ENCODE measurements around the gene SLC11A2.

SLC11A2 gene

DNA sequence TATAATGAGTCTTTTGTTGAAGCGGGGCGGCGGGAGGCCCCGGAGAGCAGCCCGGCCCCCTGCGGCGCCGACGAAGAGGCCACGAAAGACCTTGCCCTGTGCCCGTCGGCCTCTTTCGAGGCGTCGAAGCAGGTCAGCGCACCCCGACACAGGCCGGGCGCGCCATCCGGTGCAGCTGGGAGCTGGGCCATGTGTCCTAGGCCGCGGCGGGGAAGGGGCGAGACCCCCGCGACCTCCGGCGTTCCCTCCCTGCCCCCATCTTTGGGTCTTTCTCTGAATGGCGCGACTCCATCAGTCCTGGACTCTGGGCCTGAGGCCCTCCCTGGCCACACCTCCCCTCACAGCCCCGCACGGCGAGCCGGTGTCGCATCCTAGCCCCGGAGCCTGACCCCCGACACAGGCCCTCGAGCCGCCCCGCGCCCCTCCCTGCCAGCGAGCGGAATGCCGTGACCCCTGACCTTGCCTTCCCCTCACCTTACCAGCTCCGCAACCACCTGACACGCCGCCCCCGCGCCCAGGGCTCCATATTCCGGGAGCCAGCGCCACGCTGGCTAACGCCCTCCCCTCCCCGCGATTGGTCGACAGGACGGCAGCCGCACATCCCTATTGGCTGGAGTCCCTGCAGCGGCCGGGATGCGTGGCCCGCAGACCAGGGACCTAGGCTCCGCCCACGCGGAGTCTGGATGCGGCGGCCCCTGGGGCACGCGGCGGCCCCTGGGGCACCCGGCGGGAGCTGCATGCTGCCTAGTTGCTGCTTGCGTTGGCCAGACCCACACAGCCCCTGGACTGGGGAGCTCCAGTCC, at the start of gene SLC11A2:
TSS of gene SLC11A2 (minus strand) at position 549 of the 803 bp plus-strand sequence. CDS start 15,656 bp downstream, outside the sequence.
- FAIRE-seq (peak; percentile 87), DNase-seq (ENCODE audit: insufficient read length, low spot score) (peak; percentile 96)

DNA sequence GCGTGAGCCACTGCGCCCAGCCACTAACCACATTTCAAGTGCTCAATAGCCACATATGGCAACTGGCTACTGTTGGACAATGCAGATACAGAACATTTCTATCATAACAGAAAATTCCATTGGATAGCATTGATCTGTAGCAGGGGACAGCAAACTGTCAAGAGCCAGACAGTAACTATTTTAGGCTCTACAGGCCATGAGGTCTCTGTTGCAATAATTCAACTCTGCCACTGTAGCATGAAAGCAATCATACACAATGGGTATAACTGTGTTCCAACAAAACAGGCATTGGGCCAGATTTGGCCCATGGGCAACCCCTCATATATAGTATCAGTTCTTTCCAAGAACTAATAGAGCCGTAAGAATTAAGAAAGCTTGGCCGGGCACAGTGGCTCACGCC, 49.2 kb upstream of the SLC11A2 start:
- FAIRE-seq (no peak), DNase-seq (ENCODE audit: insufficient read length, low spot score) (no peak)

DNA sequence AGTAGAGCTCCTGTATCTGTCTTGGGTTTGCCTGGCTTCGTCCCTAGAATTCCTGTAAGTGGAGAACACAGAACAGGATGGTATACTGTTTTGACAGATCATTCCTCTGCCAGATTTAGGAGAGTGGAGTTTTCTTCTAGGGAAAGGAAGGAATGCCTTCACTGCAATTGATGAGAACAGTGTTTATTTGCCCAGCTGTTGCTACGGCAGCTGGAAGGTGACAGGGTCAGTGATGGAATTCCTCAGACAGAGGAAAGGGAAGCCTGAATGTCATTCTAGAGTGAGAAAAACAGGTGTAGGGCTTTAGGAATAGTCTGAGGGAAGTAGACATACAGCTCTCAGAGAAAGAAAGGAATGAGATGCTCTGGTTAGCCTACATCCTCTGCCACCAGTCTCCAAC, 45.5 kb upstream of the SLC11A2 start:
- no peak for FAIRE-seq
- no peak for DNase-seq (ENCODE audit: insufficient read length, low spot score)

DNA sequence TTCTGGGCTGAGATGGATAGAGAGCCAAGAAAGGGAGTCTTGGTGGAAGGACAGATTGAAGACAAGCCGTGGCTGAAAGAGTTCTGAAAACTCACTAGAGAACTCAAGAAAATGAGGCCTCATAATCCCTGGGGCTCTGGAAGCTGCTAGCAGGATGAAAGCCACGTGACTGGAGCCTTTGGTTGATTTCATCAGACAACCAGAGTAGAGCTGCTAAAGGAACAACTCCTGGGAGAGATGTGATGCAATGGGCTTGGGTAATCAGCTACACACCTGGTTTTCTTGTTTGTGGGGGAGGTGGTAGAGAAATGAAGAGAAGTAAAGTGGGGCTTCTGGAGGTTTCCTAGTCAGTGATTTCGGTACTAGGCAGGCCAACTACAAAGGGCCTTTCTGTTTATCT, 43.8 kb upstream of the SLC11A2 start:
- FAIRE-seq, result no peak
- DNase-seq (ENCODE audit: insufficient read length, low spot score), result no peak

DNA sequence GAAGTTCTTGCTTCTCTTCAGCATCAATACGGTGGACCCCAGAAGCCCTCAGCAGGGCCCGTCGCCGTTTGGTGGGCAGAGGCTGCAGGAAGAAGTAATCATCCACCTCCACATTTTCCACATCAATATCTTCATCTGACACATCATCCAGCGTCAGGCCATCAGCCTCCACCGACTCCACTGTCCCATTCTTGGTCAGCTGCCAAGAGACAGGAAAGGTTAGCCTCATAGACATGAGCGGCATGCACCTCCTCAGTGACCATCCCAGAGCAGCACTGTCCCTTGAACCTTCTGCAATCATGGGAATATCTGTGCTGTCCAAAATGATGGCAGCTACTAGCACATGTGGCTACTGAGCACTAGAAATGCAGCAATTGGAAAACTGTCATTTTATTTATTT, 41.6 kb upstream of the SLC11A2 start:
- DNase-seq (ENCODE audit: insufficient read length, low spot score) (no peak), FAIRE-seq (no peak)

DNA sequence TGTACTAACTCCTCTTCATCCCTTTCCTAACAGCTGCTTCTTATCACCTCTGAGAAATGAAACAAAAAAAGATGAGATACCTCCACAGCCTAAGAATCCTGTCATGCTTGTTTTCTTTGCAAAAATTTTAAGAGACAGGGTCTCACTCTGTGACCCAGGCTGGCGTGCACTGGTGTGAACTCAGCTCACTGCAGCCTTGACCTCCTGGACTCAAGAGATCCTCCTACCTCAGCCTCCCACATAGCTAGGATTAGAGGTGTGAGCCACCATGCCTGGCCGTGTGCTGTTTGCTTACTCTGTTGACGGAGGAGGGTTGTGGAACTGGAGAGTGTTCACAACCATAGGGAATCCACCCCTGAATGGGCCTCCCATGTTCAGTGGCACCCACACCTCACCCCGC, 41.0 kb upstream of the SLC11A2 start:
- FAIRE-seq (peak; percentile 23), DNase-seq (ENCODE audit: insufficient read length, low spot score) (no peak)

- no peak for FAIRE-seq
Measured at GRCh38 chr12:51065530-51065929, 39.3 kb upstream of the SLC11A2 start.

DNA sequence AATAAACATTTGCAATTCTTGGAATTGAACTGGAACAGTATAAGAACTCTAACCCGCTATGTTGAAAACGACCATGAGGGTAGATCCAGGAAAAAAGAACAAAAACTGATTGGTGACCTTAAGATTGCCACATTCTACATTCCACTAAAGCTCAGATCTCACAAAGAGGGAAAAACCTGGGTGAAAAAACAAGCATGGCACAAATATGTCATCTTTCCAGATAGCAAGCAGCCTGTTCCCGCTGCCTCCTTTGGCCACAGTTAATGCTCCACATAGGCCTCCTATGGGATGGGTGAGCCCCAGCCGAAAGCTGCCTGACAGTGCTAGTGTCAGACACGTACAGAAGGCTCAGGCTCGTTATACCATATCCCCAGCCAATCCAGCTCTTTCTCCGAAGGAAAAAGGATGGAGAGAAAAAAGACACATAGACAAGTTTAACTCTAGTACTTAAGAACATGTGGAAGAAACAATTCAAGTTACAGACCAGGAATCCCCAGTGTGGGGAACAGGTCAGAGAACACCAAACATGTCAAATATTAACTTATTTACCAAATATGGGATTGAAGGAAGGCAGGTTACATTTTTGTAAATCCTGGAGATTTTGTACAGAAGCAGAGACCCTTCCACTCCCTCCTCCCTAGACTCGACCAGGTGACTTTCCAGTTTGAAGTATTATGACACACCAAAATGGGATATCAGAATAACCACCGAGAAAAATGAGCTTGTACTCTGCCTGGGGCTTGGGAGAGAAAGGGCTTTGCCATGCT, 36.6 kb upstream of the SLC11A2 start:
- FAIRE-seq (no peak), DNase-seq (ENCODE audit: insufficient read length, low spot score) (no peak)

More at GRCh38 chr12:51065530-51065929, 39.3 kb upstream of the SLC11A2 start:
- no peak for DNase-seq (ENCODE audit: insufficient read length, low spot score)

DNA sequence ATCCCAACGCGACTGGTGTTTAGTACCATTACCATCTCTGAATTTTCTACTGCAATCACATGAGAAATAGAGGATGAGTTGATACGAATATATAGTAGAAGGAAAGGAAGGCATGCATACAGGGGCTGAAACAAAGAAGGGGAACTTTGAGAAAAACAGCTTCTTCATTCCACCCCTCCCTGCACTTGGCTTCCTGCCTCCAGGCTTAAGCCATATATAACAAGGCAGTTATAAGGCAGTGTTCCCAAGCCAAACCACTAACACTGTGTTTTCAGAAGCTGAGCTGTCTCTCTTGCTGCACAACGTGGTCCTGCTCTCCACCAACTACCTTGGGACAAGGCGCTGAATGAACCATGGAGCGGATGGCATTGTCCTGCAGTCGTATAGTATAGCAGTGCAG, 32.9 kb upstream of the SLC11A2 start:
- DNase-seq (ENCODE audit: insufficient read length, low spot score) (no peak), FAIRE-seq (no peak)

DNA sequence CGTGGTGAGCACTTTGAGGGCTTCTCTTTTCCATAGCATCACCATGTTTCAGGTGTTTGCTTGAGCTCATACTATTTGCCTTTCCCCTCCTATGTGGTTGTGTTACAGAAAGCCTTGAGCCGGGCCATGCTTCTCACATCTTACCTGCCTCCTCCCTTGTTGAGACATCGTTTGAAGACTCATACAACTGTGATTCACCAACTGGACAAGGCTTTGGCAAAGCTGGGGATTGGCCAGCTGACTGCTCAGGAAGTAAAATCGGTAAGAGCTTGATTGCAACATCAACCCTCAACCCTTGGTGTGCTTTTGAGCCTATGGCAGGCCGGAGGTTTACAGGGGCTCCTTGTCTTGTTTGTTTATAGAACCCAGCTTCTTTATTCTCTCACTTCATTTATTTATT, 30.1 kb upstream of the SLC11A2 start:
- FAIRE-seq (no peak), DNase-seq (ENCODE audit: insufficient read length, low spot score) (no peak)

- DNase-seq (ENCODE audit: insufficient read length, low spot score), result no peak
- FAIRE-seq, result no peak
Measured at GRCh38 chr12:51055060-51055459, 28.9 kb upstream of the SLC11A2 start.

DNA sequence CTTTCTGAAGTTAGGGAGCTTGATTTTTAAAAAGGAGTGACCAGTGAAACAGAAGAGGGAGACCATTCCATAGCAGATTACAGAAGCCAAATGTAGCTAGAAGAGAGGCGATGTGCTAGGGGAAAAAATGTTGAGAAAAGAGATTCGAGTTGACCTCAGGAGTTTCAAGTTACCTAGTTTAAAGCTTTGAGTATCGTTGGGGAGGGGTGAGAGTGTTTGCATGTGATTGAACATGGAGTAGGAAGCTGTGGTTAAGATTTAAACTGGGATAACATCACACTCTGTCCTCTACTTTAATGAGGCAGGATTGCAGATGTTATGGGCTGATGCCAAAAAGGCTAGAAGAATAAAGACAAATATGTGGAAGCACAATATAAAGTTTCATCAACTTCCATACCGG, 25.6 kb upstream of the SLC11A2 start:
- FAIRE-seq (no peak), DNase-seq (ENCODE audit: insufficient read length, low spot score) (no peak)

- no peak for DNase-seq (ENCODE audit: insufficient read length, low spot score)
- no peak for FAIRE-seq
Measured at GRCh38 chr12:51049525-51049924, 23.3 kb upstream of the SLC11A2 start.

- DNase-seq (ENCODE audit: insufficient read length, low spot score) (no peak), FAIRE-seq (no peak)
Measured at GRCh38 chr12:51048661-51049251, 22.6 kb upstream of the SLC11A2 start.

- peak; percentile 79 for FAIRE-seq
- peak; percentile 98 for DNase-seq (ENCODE audit: insufficient read length, low spot score)
Measured at GRCh38 chr12:51047655-51048540, 21.7 kb upstream of the SLC11A2 start, which contains the start of gene LETMD1. LETMD1 (plus strand) TSS chr12:51048327; CDS start chr12:51048357, 30 bp downstream.

- no peak for DNase-seq (ENCODE audit: insufficient read length, low spot score)
- no peak for FAIRE-seq
Measured at GRCh38 chr12:51036279-51036678, 10.1 kb upstream of the SLC11A2 start.

GRCh38 chr12:51033457-51034089, 7.4 kb upstream of the SLC11A2 start:
- FAIRE-seq (no peak), DNase-seq (ENCODE audit: insufficient read length, low spot score) (no peak)

DNA sequence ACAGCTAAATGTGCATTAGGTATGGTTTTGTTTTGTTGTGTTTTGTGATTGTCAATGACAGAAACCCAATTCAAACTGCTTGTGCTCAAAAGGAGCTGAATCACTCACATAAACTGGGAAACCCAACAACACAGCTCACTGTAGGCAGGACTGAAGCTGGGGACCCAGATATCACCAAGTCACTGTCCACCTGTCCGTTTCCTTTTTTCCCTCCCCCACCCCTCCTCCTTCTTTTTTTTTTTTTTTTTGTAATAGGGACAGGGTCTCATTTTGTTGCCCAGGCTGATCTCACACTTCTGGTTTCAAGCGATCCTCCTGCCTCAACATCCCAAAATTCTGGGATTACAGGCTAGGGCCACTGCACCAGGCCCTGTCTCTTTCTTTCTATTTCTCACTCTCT, 6.9 kb upstream of the SLC11A2 start:
- FAIRE-seq (no peak), DNase-seq (ENCODE audit: insufficient read length, low spot score) (no peak)

GRCh38 chr12:51028813-51029150, 2.6 kb upstream of the SLC11A2 start:
- no peak for FAIRE-seq
- DNase-seq (ENCODE audit: insufficient read length, low spot score), result no peak
